NCI-H526 treated with DMSO at 0.1 percent for 48 hours (cell line): ENCODE measurements around the gene SRC.

ENCODE experiments used
- DNase-seq: peaks from one replicate; lab custom pipeline; 2025; lab: John Stamatoyannopoulos, UW

Gene SRC

GRCh38 chr20:37315021-37315451 lies 30.9 kb upstream of the SRC start:
- DNase-seq: no peak

GRCh38 chr20:37315452-37316110 lies 30.4 kb upstream of the SRC start:
- DNase-seq: no peak

- DNase-seq: no peak
Measured at GRCh38 chr20:37316116-37316774, 29.7 kb upstream of the SRC start.

GRCh38 chr20:37316775-37317170 lies 29.2 kb upstream of the SRC start:
- no peak for DNase-seq

DNA sequence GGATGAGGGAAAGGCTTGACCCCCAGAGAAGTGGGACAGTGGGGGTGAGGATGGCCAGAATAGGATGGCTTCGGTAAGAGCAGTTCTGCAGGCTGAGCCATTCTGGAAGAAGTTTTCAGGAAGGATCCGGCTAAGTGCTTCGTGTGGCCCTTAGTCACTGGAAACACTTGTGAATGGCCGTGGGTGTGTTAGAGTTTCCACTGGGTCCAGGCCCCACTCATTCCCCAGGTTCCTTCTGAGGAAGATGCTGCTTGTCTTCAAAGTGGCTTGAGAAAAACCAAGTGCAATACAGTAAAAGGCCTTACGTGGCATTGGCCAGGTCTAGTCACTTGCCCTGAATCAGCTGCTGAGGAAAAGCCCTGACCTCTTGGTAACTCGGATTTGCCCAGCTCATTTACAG lies 28.6 kb upstream of the SRC start:
- DNase-seq: no peak

GRCh38 chr20:37317994-37318640 lies 27.8 kb upstream of the SRC start:
- DNase-seq: no peak

DNA sequence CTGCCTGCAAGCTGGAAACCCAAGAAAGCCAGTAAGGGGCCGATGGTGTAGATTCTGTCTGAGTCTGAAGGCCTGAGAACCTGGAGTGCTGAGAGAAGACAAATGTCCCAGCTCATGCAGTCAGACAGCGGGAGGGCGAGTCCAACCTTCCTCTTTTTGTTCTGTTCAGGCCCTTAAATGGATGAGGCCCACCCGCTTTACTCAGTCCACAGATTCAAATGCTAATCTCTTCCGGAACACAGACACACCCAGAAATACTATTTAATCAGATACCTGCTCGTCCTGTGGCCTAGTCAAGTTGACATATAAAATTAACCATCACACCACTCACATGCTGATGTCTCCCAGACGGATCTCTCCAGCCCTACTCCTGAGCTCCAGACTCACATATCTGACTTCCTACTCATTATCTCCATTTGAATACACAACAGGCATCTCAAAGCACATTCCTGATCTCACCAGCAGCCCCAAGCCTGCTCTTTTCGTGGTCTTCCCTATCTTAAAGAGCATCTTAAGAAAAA lies 26.7 kb upstream of the SRC start:
- no peak for DNase-seq

DNA sequence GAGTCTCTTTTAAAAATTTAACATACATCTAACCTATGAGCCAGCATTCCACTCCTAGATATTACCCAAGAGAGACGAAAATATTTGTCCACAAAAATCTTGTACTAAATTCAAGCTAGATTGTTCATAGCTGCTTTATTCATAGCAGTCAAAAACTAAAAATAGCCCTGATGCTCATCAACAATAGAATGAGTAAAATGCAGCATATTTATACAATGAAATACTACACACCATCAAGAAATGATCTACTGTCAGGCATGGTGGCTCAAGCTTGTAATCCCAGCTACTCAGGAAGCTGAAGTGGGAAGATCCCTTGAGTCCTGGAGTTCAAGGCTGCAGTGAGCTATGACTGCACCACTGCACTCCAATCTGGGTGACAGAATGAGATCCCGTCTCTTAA lies 22.0 kb upstream of the SRC start:
- DNase-seq: no peak

GRCh38 chr20:37325206-37325605 lies 20.7 kb upstream of the SRC start:
- DNase-seq: no peak

- no peak for DNase-seq
Measured at GRCh38 chr20:37326666-37327065, 19.3 kb upstream of the SRC start.

- DNase-seq: no peak
Measured at GRCh38 chr20:37327748-37328147, 18.2 kb upstream of the SRC start.

- no peak for DNase-seq
Measured at GRCh38 chr20:37328149-37328945, 17.6 kb upstream of the SRC start.

DNA sequence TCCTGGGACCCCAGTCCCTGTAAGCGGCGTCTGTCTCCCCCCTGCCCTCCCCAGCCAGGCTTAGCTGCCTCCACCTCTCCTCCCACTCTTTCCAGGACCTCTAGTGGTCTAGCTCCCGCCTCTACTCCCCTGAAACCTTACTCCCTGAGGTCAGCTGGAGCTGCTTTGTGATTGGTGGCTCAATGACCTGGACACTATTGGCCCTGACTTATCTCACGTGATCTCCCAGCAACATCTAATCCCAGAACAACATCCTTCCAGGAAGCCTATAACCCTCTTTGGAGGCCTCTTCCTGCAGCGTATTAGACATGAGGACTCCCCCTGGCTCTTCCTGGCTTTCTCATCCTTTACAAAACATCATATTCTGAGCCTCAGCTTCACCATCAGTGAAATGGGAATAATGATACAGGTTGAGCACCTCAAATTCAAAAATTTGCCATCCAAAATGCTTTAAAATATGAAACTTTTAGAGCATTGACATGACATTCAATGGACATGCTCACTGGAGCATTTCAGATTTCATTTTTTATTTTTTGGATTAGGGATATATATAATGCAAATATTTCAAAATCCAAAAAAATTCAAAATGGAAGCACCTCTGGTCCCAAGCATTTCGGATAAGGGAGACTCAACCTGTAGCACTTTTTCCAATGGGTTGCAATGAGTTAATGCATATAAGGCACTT lies 16.3 kb upstream of the SRC start:
- DNase-seq: no peak

- no peak for DNase-seq
Measured at GRCh38 chr20:37330316-37330715, 15.6 kb upstream of the SRC start.

DNA sequence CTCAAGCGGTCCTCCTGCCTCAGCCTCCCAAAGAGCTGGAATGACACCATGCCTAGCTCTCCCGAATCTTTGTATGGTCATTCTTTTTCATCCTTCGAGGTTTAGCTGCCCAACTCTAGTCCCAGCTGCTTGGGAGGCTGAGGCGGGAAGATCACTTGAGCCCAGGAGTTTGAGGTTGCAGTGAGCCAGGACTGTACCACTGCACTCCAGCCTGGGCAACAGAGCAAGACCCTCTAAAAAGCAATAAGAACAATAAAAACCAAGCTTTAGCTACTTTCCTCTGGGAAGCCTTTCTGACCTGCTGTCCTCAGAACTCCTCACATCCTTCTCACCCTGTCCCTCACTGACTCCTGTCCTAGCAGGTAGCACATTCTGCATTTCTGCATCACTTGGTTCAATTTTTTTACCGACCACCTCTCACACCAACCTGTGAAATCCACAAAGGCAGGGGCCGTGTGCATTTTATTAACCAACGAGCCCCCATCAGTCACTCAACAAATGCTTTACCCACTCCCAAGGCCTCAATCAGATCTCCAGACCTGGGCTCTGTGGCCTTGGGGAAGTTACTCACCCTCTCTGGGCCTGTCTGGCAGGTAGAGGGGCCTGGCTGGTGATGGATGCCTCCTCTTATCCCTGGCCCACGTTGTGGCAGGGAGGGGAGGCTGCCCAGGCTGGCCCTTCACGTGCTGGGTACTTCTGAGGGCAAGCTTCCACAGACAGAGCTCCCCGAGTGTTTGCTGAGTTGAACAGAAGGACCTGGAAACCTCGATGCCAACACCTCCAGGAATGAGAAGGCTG lies 14.7 kb upstream of the SRC start:
- no peak for DNase-seq

GRCh38 chr20:37333130-37333847 lies 12.7 kb upstream of the SRC start:
- DNase-seq: no peak

GRCh38 chr20:37333848-37334318 lies 12.1 kb upstream of the SRC start:
- DNase-seq: no peak

DNA sequence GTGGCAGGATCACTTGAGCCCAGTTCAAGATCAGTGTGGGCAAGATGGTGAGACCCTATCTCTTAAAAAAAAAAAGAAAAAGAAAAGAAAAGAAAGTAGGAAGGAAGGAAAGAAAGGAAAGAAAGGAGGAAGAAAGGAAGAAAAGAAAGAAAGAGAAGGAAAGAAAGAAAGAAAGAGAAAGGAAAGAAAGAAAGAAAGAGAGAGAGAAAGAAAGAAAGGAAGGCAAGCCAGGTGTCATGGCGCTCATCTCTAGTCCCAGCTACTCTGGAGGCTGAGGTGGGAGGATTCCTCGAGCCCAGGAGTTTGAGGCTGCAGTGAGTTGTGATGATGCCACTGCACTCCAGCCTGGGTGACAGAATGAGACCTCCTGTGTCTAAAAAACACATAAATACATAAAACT lies 11.5 kb upstream of the SRC start:
- no peak for DNase-seq

GRCh38 chr20:37335642-37336368 lies 10.1 kb upstream of the SRC start:
- DNase-seq: no peak
